ENCODE data around the gene GALNT12. TPM values are rescaled to one million over a fixed set of nuclear protein-coding genes. Genes with fewer than 3 reads are reported as not detected.

The GALNT12 gene
- total RNA-seq, 1 donor from 2014 or later, result 2.6 TPM

DNA sequence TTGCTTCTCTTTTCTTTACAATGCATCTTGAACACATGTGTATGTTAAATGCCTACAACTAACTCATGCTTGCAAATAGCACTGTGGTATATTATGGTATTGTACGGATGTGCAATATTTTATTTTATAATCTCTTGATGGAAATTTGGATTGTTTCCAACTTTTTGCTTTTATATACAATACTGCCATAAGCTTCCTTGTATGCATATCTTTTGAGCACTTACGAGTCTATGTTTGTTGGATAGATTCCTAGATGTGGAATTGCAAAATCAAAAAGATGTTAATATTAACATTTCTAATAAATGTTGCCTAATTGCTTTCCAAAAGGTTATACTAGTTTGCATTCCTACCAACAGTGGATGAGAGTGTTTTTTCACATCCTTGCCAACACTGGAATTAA, 3.4 kb upstream of the GALNT12 start:
- FAIRE-seq (no peak), DNase-seq (ENCODE audit: low read depth) (no peak)
- TF ChIP-seq, protein P1, sequence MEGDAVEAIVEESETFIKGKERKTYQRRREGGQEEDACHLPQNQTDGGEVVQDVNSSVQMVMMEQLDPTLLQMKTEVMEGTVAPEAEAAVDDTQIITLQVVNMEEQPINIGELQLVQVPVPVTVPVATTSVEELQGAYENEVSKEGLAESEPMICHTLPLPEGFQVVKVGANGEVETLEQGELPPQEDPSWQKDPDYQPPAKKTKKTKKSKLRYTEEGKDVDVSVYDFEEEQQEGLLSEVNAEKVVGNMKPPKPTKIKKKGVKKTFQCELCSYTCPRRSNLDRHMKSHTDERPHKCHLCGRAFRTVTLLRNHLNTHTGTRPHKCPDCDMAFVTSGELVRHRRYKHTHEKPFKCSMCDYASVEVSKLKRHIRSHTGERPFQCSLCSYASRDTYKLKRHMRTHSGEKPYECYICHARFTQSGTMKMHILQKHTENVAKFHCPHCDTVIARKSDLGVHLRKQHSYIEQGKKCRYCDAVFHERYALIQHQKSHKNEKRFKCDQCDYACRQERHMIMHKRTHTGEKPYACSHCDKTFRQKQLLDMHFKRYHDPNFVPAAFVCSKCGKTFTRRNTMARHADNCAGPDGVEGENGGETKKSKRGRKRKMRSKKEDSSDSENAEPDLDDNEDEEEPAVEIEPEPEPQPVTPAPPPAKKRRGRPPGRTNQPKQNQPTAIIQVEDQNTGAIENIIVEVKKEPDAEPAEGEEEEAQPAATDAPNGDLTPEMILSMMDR (IDR thresholded peaks at IDR 0.05; ENCODE audit: insufficient read depth, low read length, severe bottlenecking), result no peak
- Histone ChIP-seq H3K4me3 (ENCODE audit: low read depth, low read length) (no peak overlapping the region), H3K36me3 (ENCODE audit: control insufficient read depth, insufficient read depth, low read length) (no peaks in the 10 kb centered on the region), H3K27me3 (ENCODE audit: control insufficient read depth, insufficient read depth, low read length) (no peaks in the 10 kb centered on the region)

DNA sequence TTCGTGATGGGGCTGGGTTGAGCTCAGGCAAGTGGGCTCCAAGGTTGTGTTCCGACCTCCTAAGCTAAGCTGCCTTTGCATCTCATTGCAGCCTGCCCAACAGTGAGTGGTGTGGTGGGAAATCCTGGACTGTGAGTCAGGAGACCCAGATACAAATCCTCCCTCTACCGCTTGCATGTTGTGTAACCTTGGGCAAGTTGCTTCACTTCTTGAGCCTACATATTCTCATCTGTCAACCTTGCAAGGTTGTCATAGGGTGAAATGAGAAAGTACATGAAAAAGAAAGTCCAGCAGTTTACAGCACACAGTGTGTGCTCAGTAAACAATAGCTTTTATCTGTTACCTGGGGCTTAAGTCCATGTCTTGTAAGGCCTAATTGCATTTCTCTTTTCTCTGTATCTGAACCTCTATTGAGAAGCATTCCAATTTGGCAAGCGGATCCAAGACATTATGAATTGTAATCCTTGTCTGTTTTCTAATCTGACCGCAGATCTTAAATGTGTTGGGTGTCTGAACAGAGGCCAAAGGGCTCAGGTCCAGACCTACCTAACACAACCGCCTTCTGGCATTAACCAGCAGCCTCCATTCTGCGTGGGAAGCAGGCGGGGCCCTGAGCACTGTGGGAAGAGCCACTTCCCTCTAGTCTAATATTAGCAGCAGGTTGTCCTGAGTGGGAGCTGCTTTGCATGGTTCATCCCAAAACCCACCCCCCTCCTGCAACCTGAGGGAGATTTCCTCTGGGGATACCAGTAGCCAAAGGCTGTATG, 1.8 kb upstream of the GALNT12 start:
- peak; percentile 87 for DNase-seq (ENCODE audit: low read depth)
- H3K27me3 ChIP-seq (ENCODE audit: control insufficient read depth, insufficient read depth, low read length), result no peaks in the 10 kb centered on the region
- H3K36me3 ChIP-seq (ENCODE audit: control insufficient read depth, insufficient read depth, low read length), result no peaks in the 10 kb centered on the region
- no peak overlapping the region for H3K4me3 ChIP-seq (ENCODE audit: low read depth, low read length)
- TF ChIP-seq, protein P1 (IDR thresholded peaks at IDR 0.05; ENCODE audit: insufficient read depth, low read length, severe bottlenecking), result no peak
- FAIRE-seq, result peak; percentile 98

DNA sequence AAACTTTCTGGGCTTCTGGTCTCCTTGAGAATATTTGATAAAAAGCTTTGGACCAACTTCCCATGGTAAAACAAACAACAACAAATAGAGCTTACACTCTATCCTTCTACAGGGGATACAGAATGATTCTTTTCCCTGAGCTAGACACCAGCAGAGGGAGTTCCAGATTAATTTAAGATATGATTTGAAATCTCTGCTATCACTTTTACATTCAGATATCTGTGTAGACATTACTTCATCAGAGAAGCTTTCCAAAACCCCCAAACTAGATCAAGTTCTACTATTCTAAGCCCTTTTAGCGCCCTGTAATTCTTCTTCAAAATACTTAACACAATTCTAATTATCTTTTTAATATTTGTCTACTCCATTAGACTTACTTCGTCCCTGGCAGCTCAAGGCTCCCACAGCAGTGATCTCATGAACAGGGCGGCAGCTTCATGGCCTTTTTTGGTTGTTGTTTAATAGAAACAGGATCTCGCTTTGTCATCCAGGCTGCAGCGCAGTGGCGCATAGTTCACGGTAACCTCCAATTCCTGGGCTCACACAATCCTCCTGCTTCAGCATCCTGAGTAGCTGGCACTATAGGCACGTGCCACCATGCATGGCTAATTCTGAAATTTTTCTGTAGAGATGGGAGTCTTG, 955 bp upstream of the GALNT12 start:
- Histone ChIP-seq H3K4me3 (ENCODE audit: low read depth, low read length) (no peak overlapping the region), H3K27me3 (ENCODE audit: control insufficient read depth, insufficient read depth, low read length) (no peaks in the 10 kb centered on the region), H3K36me3 (ENCODE audit: control insufficient read depth, insufficient read depth, low read length) (no peaks in the 10 kb centered on the region)
- TF ChIP-seq, protein P1 (IDR thresholded peaks at IDR 0.05; ENCODE audit: insufficient read depth, low read length, severe bottlenecking), result peak; percentile 23
- DNase-seq (ENCODE audit: low read depth), result no peak
- no peak for FAIRE-seq

DNA sequence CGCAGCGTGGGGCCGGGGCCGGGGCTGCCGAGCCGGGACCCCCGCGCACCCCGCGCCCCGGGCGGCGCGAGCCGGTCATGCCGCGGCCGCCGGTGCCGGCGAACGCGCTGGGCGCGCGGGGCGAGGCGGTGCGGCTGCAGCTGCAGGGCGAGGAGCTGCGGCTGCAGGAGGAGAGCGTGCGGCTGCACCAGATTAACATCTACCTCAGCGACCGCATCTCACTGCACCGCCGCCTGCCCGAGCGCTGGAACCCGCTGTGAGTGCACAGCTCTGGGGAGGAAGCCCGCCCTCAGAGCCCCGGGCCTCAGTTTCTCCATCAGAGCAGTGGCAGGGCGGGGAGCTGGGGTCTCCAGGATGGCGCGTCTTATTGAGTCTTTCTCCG, 335 bp downstream of the GALNT12 start:
- H3K27me3 ChIP-seq (ENCODE audit: control insufficient read depth, insufficient read depth, low read length), result no peaks in the 10 kb centered on the region
- no peaks in the 10 kb centered on the region for H3K36me3 ChIP-seq (ENCODE audit: control insufficient read depth, insufficient read depth, low read length)
- peak overlapping the region; percentile 41 for H3K4me3 ChIP-seq (ENCODE audit: low read depth, low read length)
- TF ChIP-seq, protein P1 (IDR thresholded peaks at IDR 0.05; ENCODE audit: insufficient read depth, low read length, severe bottlenecking), result no peak
- no peak for FAIRE-seq
- DNase-seq (ENCODE audit: low read depth), result no peak

DNA sequence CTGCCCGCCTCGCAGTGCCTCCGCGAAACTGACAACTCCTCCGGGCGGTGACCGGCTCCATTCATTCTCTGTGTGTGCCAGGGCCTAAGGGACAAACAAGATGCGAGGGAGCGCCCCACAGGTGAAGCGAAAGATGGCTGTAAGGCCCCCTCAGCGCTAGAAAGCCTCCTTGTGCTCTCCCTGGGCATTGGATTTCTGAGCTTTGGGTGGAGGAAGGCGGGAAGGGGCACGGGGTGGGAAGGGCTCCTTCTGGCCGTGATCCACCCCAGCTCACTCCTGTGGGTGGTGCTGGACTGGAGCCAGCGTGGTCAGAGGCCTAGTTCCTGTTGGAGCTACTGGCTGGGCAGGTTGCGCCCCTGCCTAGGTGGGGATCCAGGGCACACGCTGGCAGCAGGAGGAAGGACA, 943 bp downstream of the GALNT12 start:
- FAIRE-seq, result no peak
- Histone ChIP-seq H3K27me3 (ENCODE audit: control insufficient read depth, insufficient read depth, low read length) (no peaks in the 10 kb centered on the region), H3K4me3 (ENCODE audit: low read depth, low read length) (peak overlapping the region; percentile 41), H3K36me3 (ENCODE audit: control insufficient read depth, insufficient read depth, low read length) (no peaks in the 10 kb centered on the region)
- DNase-seq (ENCODE audit: low read depth), result no peak
- TF ChIP-seq, protein P1 (IDR thresholded peaks at IDR 0.05; ENCODE audit: insufficient read depth, low read length, severe bottlenecking), result no peak
